Measurements from ENCODE around the gene NUDT10.
"Not testable (repeated sequence)": the region's sequence is repeated elsewhere in the genome, so short reads cannot be mapped to it uniquely, and the experiment has no call there.

Gene NUDT10

GRCh38 chrX:51332188-51332942 is at the start of gene NUDT10:
NUDT10 (plus strand) TSS chrX:51332822; CDS start chrX:51332966, 144 bp downstream.
- peak within 1 kb of the TSS; percentile 86 for H3K4me3 Mint-ChIP-seq
- H3K9me3 Mint-ChIP-seq, result no peaks in the 10 kb centered on the region
- H3K4me1 Mint-ChIP-seq (ENCODE audit: low read depth), result peaks cover 15% of the 10 kb centered on the region
- H3K27me3 Mint-ChIP-seq, result no peaks in the 10 kb centered on the region
- no peaks in the 10 kb centered on the region for H3K36me3 Mint-ChIP-seq (ENCODE audit: low read depth)
- H3K27ac Mint-ChIP-seq, result peak within 1 kb of the TSS; percentile 61

GRCh38 chrX:51292421-51292820 is 40.2 kb upstream of the NUDT10 start:
- Mint-ChIP-seq H3K36me3 (ENCODE audit: low read depth) (no peaks in the 10 kb centered on the region), H3K4me1 (ENCODE audit: low read depth) (no peaks in the 10 kb centered on the region), H3K9me3 (no peaks in the 10 kb centered on the region), H3K27me3 (no peaks in the 10 kb centered on the region), H3K27ac (no peak overlapping the region), H3K4me3 (no peak overlapping the region)

- peaks cover 8% of the 10 kb centered on the region for H3K36me3 Mint-ChIP-seq (ENCODE audit: low read depth)
- H3K4me1 Mint-ChIP-seq (ENCODE audit: low read depth), result no peaks in the 10 kb centered on the region
- no peaks in the 10 kb centered on the region for H3K9me3 Mint-ChIP-seq
- H3K27me3 Mint-ChIP-seq, result no peaks in the 10 kb centered on the region
- H3K4me3 Mint-ChIP-seq, result no peak overlapping the region
- no peak overlapping the region for H3K27ac Mint-ChIP-seq
Observed at GRCh38 chrX:51296138-51296537, 36.5 kb upstream of the NUDT10 start.

- Mint-ChIP-seq H3K4me1 (ENCODE audit: low read depth) (no peaks in the 10 kb centered on the region), H3K27me3 (no peaks in the 10 kb centered on the region), H3K4me3 (no peak overlapping the region), H3K27ac (no peak overlapping the region), H3K36me3 (ENCODE audit: low read depth) (no peaks in the 10 kb centered on the region), H3K9me3 (no peaks in the 10 kb centered on the region)
Observed at GRCh38 chrX:51316271-51316670, 16.4 kb upstream of the NUDT10 start.

GRCh38 chrX:51332943-51333785 is 542 bp downstream of the NUDT10 start:
- peak overlapping the region; percentile 86 for H3K4me3 Mint-ChIP-seq
- not testable (repeated sequence) for H3K27me3 Mint-ChIP-seq; H3K36me3 Mint-ChIP-seq (ENCODE audit: low read depth); H3K9me3 Mint-ChIP-seq
- H3K4me1 Mint-ChIP-seq (ENCODE audit: low read depth), result peaks cover 15% of the 10 kb centered on the region
- H3K27ac Mint-ChIP-seq, result peak overlapping the region; percentile 36

- peaks cover 15% of the 10 kb centered on the region for H3K4me1 Mint-ChIP-seq (ENCODE audit: low read depth)
- H3K36me3 Mint-ChIP-seq (ENCODE audit: low read depth), result no peaks in the 10 kb centered on the region
- no peak overlapping the region for H3K27ac Mint-ChIP-seq
- no peak overlapping the region for H3K4me3 Mint-ChIP-seq
- H3K9me3 Mint-ChIP-seq, result no peaks in the 10 kb centered on the region
- no peaks in the 10 kb centered on the region for H3K27me3 Mint-ChIP-seq
Observed at GRCh38 chrX:51334276-51334675, 1.7 kb downstream of the NUDT10 start.

- H3K4me1 Mint-ChIP-seq (ENCODE audit: low read depth), result peaks cover 15% of the 10 kb centered on the region
- no peak overlapping the region for H3K4me3 Mint-ChIP-seq
Observed at GRCh38 chrX:51336584-51336983, 4.0 kb downstream of the NUDT10 start.

GRCh38 chrX:51361251-51361650 is 28.6 kb downstream of the NUDT10 start:
- Mint-ChIP-seq H3K36me3 (ENCODE audit: low read depth) (peaks cover 8% of the 10 kb centered on the region), H3K27me3 (no peaks in the 10 kb centered on the region), H3K4me3 (no peak overlapping the region), H3K4me1 (ENCODE audit: low read depth) (no peaks in the 10 kb centered on the region), H3K27ac (no peak overlapping the region), H3K9me3 (no peaks in the 10 kb centered on the region)

More at GRCh38 chrX:51336584-51336983, 4.0 kb downstream of the NUDT10 start:
- H3K27me3 Mint-ChIP-seq, result no peaks in the 10 kb centered on the region
- no peaks in the 10 kb centered on the region for H3K9me3 Mint-ChIP-seq
- no peak overlapping the region for H3K27ac Mint-ChIP-seq
- no peaks in the 10 kb centered on the region for H3K36me3 Mint-ChIP-seq (ENCODE audit: low read depth)

GRCh38 chrX:51376672-51377071 is 44.0 kb downstream of the NUDT10 start:
- Mint-ChIP-seq H3K27ac (no peak overlapping the region), H3K36me3 (ENCODE audit: low read depth) (peaks cover 6% of the 10 kb centered on the region), H3K27me3 (no peaks in the 10 kb centered on the region), H3K9me3 (no peaks in the 10 kb centered on the region), H3K4me3 (no peak overlapping the region), H3K4me1 (ENCODE audit: low read depth) (peaks cover 7% of the 10 kb centered on the region)

Data from stimulated activated naive CD8-positive, alpha-beta T cell treated with anti-CD3 and anti-CD28 coated beads, Interleukin-15, Interleukin-2, amounts not matched to agents 100 ng/mL and 50 ng/mL, for 24 hours (primary cell).